Measurements from ENCODE around the gene LSM7. TPM values are rescaled to one million over a fixed set of nuclear protein-coding genes. Genes with fewer than 3 reads are reported as not detected.

Gene LSM7
- total RNA-seq, 1 donor from 2014 or later, result 58.2 TPM

GRCh38 chr19:2324220-2324948 is 4.0 kb downstream of the LSM7 start:
- H3K27ac ChIP-seq, result no peak overlapping the region
- H3K9me3 ChIP-seq, result no peaks in the 10 kb centered on the region
- ATAC-seq, result no peak
- no peak for DNase-seq
- intact Hi-C loops (cut with DNase I), result no loop called here
- H3K4me3 ChIP-seq, result no peak overlapping the region
- TF ChIP-seq CTCF (IDR thresholded peaks at IDR 0.05), result no peak
- H3K36me3 ChIP-seq, result peaks cover 45% of the 10 kb centered on the region
- no peaks in the 10 kb centered on the region for H3K27me3 ChIP-seq (ENCODE audit: low read depth)
- H3K4me1 ChIP-seq, result peaks cover 22% of the 10 kb centered on the region

GRCh38 chr19:2323707-2324106 is 4.7 kb downstream of the LSM7 start:
- Histone ChIP-seq H3K36me3 (peaks cover 45% of the 10 kb centered on the region), H3K27ac (no peak overlapping the region), H3K4me1 (peaks cover 18% of the 10 kb centered on the region), H3K27me3 (ENCODE audit: low read depth) (no peaks in the 10 kb centered on the region), H3K4me3 (no peak overlapping the region), H3K9me3 (no peaks in the 10 kb centered on the region)
- TF ChIP-seq CTCF (IDR thresholded peaks at IDR 0.05), result no peak
- ATAC-seq (no peak), DNase-seq (no peak)
- intact Hi-C loops (cut with DNase I), result no loop called here

- intact Hi-C loops (cut with DNase I), result no loop called here
- peaks cover 45% of the 10 kb centered on the region for H3K36me3 ChIP-seq
- no peak overlapping the region for H3K4me3 ChIP-seq
Observed at GRCh38 chr19:2321565-2322283, 6.7 kb downstream of the LSM7 start.

GRCh38 chr19:2320939-2321338 is 7.4 kb downstream of the LSM7 start:
- DNase-seq, result no peak
- Histone ChIP-seq H3K27me3 (ENCODE audit: low read depth) (no peaks in the 10 kb centered on the region), H3K27ac (no peak overlapping the region), H3K9me3 (no peaks in the 10 kb centered on the region), H3K4me3 (no peak overlapping the region), H3K36me3 (peaks cover 45% of the 10 kb centered on the region), H3K4me1 (peaks cover 5% of the 10 kb centered on the region)
- intact Hi-C loops (cut with DNase I), result no loop called here
- no peak for TF ChIP-seq CTCF (IDR thresholded peaks at IDR 0.05)
- ATAC-seq, result no peak

More at GRCh38 chr19:2321565-2322283, 6.7 kb downstream of the LSM7 start:
- Histone ChIP-seq H3K27me3 (ENCODE audit: low read depth) (no peaks in the 10 kb centered on the region), H3K27ac (no peak overlapping the region), H3K9me3 (no peaks in the 10 kb centered on the region), H3K4me1 (peaks cover 5% of the 10 kb centered on the region)
- TF ChIP-seq CTCF (IDR thresholded peaks at IDR 0.05), result no peak
- DNase-seq (no peak), ATAC-seq (no peak)

- intact Hi-C loops (cut with DNase I), result no loop called here
- ATAC-seq, result no peak
- Histone ChIP-seq H3K36me3 (peaks cover 38% of the 10 kb centered on the region), H3K27ac (no peak overlapping the region), H3K4me3 (no peak overlapping the region), H3K4me1 (peaks cover 11% of the 10 kb centered on the region), H3K9me3 (no peaks in the 10 kb centered on the region), H3K27me3 (ENCODE audit: low read depth) (no peaks in the 10 kb centered on the region)
- no peak for TF ChIP-seq CTCF (IDR thresholded peaks at IDR 0.05)
- DNase-seq, result no peak
Observed at GRCh38 chr19:2320049-2320448, 8.3 kb downstream of the LSM7 start.

All from lower lobe of right lung (tissue), 2 donors.